Osteoblast (primary cell): ENCODE measurements around the gene CYSTM1. TPM values are rescaled to one million over a fixed set of nuclear protein-coding genes. Genes with fewer than 3 reads are reported as not detected.
A peak's percentile ranks its signal among the peaks of the same experiment; 100 is the strongest.

Experiments
- DNase-seq: peaks from one replicate; pipeline ENCODE4 v3.0.0; 2011; ENCODE audit warnings: low spot score, mixed read lengths; ENCODE audit not compliant: insufficient read length; ENCODE audit errors: missing footprints
- H2AFZ ChIP-seq: 2 replicates; pipeline ENCODE4 v1.6.0; 2011; ENCODE audit warnings: mild to moderate bottlenecking, low read length
- H3K27ac ChIP-seq: 2 replicates; pipeline ENCODE4 v1.5.1; 2011; ENCODE audit warnings: mild to moderate bottlenecking, low read depth, low read length, moderate library complexity
- H3K27me3 ChIP-seq: 2 replicates; pipeline ENCODE4 v1.6.0; 2012; ENCODE audit warnings: mild to moderate bottlenecking, control low read depth, inconsistent platforms, low read length, moderate library complexity; ENCODE audit not compliant: insufficient read depth
- H3K36me3 ChIP-seq: 2 replicates; pipeline ENCODE4 v1.5.1; 2011; ENCODE audit warnings: mild to moderate bottlenecking, low read length, control low read depth, moderate library complexity; ENCODE audit not compliant: insufficient read depth
- H3K4me1 ChIP-seq: 2 replicates; pipeline ENCODE4 v1.5.1; 2011; ENCODE audit warnings: mild to moderate bottlenecking, low read length, control low read depth, moderate library complexity; ENCODE audit not compliant: insufficient read depth
- H3K4me2 ChIP-seq: 2 replicates; pipeline ENCODE4 v1.6.0; 2011; ENCODE audit warnings: mild to moderate bottlenecking, low read length; ENCODE audit not compliant: insufficient read depth
- H3K4me3 ChIP-seq: fragments of 200-600 bp; sonication (generic); 3 replicates; pipeline ENCODE4 v1.5.1; 2012; ENCODE audit warnings: mild to moderate bottlenecking, low read length, inconsistent platforms; ENCODE audit not compliant: insufficient read depth
- H3K79me2 ChIP-seq: 2 replicates; pipeline ENCODE4 v1.6.0; 2012; ENCODE audit warnings: mild to moderate bottlenecking, low read length, control low read depth, inconsistent platforms; ENCODE audit not compliant: insufficient read depth
- H3K9me3 ChIP-seq: 2 replicates; pipeline ENCODE4 v1.5.1; 2011; ENCODE audit warnings: low read depth, low read length, control low read depth
- H4K20me1 ChIP-seq: 2 replicates; pipeline ENCODE4 v1.6.0; 2012; ENCODE audit warnings: mild to moderate bottlenecking, low read length, control low read depth; ENCODE audit not compliant: insufficient read depth
- CTCF ChIP-seq: IDR thresholded peaks from 2 replicates; pipeline ENCODE4 v1.5.1; 2011; ENCODE audit warnings: mild to moderate bottlenecking, low read depth, low read length, moderate library complexity; ENCODE audit errors: extremely low read depth
- total RNA-seq: library from RNA; depleted of rRNA; stranded (reverse); fragments of >200 nt; gene quantifications from 2 replicates; pipeline ENCODE4 v1.2.3, GENCODE V29; 2012

Gene CYSTM1
- total RNA-seq, 1 donor: 27.9 TPM

GRCh38 chr5:140245926-140246325 lies 70.9 kb downstream of the CYSTM1 start:
- Histone ChIP-seq H3K27me3 (no peaks in the 10 kb centered on the region), H3K4me3 (no peak overlapping the region), H4K20me1 (peaks cover 11% of the 10 kb centered on the region), H3K36me3 (peaks cover 5% of the 10 kb centered on the region), H3K79me2 (peaks cover 39% of the 10 kb centered on the region), H3K4me2 (peak overlapping the region; percentile 29), H3K9me3 (no peaks in the 10 kb centered on the region), H3K4me1 (peaks cover 32% of the 10 kb centered on the region), H3K27ac (peak overlapping the region; percentile 80), H2AFZ (no peak overlapping the region)
- peak; percentile 15 for DNase-seq
- TF ChIP-seq CTCF: no peak

GRCh38 chr5:140246378-140247122 lies 71.6 kb downstream of the CYSTM1 start:
- H3K27me3 ChIP-seq: no peaks in the 10 kb centered on the region
- peaks cover 7% of the 10 kb centered on the region for H4K20me1 ChIP-seq
- peak; percentile 4 for TF ChIP-seq CTCF
- no peak overlapping the region for H3K4me3 ChIP-seq
- H3K9me3 ChIP-seq: no peaks in the 10 kb centered on the region
- H3K27ac ChIP-seq: peak overlapping the region; percentile 80
- peaks cover 33% of the 10 kb centered on the region for H3K4me1 ChIP-seq
- H3K36me3 ChIP-seq: peaks cover 5% of the 10 kb centered on the region
- H2AFZ ChIP-seq: no peak overlapping the region
- peak; percentile 96 for DNase-seq
- H3K4me2 ChIP-seq: peak overlapping the region; percentile 29
- H3K79me2 ChIP-seq: peaks cover 39% of the 10 kb centered on the region

- TF ChIP-seq CTCF: no peak
- Histone ChIP-seq H3K27me3 (no peaks in the 10 kb centered on the region), H4K20me1 (peaks cover 5% of the 10 kb centered on the region), H3K9me3 (no peaks in the 10 kb centered on the region), H3K4me1 (peaks cover 40% of the 10 kb centered on the region), H3K27ac (peak overlapping the region; percentile 12), H3K4me3 (no peak overlapping the region), H3K79me2 (peaks cover 42% of the 10 kb centered on the region), H2AFZ (no peak overlapping the region), H3K36me3 (peaks cover 5% of the 10 kb centered on the region), H3K4me2 (no peak overlapping the region)
- no peak for DNase-seq
Observed at GRCh38 chr5:140248414-140248813, 73.4 kb downstream of the CYSTM1 start.

- DNase-seq: no peak
- H3K27me3 ChIP-seq: no peaks in the 10 kb centered on the region
- peaks cover 46% of the 10 kb centered on the region for H3K4me1 ChIP-seq
- H3K9me3 ChIP-seq: no peaks in the 10 kb centered on the region
- peaks cover 48% of the 10 kb centered on the region for H3K79me2 ChIP-seq
- peaks cover 5% of the 10 kb centered on the region for H4K20me1 ChIP-seq
- no peak overlapping the region for H2AFZ ChIP-seq
- no peak overlapping the region for H3K4me2 ChIP-seq
- no peak for TF ChIP-seq CTCF
- no peaks in the 10 kb centered on the region for H3K36me3 ChIP-seq
- H3K27ac ChIP-seq: no peak overlapping the region
- H3K4me3 ChIP-seq: no peak overlapping the region
Observed at GRCh38 chr5:140249536-140249935, 74.5 kb downstream of the CYSTM1 start.
